ENCODE results near the gene SLC35E4.

The SLC35E4 gene

GRCh38 chr22:30685178-30685577 lies 49.6 kb downstream of the SLC35E4 start:
- Histone ChIP-seq H3K4me1 (ENCODE audit: control insufficient read depth, insufficient read depth, low read length) (peaks cover 8% of the 10 kb centered on the region), H3K4me3 (ENCODE audit: low read length) (no peak overlapping the region), H3K27me3 (ENCODE audit: control insufficient read depth, insufficient read depth, low read length) (no peaks in the 10 kb centered on the region), H3K36me3 (ENCODE audit: control insufficient read depth, insufficient read depth, low read length) (no peaks in the 10 kb centered on the region), H3K9ac (ENCODE audit: low read length) (no peak overlapping the region), H3K27ac (ENCODE audit: low read depth, low read length) (no peak overlapping the region)

DNA sequence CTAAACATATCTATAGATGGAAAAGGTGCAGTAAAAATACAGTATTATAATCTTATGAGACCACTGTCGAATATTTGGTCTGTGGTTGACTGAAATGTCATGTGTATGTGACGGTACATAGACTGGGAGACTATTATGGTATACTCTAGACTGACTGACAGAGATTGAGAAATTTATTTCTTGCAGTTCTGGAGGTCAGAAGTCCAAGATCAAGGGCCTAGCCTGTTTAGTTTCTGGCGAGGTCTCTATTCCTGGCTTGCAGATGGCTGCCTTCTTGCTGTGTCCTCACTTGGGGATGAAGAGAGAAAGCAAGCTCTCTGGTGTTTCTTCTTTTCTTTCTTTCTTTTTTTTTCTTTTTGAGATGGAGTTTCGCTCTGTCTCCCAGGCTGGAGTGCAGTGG lies 51.8 kb downstream of the SLC35E4 start:
- Histone ChIP-seq H3K4me1 (ENCODE audit: control insufficient read depth, insufficient read depth, low read length) (no peaks in the 10 kb centered on the region), H3K27ac (ENCODE audit: low read depth, low read length) (no peak overlapping the region), H3K36me3 (ENCODE audit: control insufficient read depth, insufficient read depth, low read length) (no peaks in the 10 kb centered on the region), H3K9ac (ENCODE audit: low read length) (no peak overlapping the region), H3K4me3 (ENCODE audit: low read length) (no peak overlapping the region), H3K27me3 (ENCODE audit: control insufficient read depth, insufficient read depth, low read length) (no peaks in the 10 kb centered on the region)

DNA sequence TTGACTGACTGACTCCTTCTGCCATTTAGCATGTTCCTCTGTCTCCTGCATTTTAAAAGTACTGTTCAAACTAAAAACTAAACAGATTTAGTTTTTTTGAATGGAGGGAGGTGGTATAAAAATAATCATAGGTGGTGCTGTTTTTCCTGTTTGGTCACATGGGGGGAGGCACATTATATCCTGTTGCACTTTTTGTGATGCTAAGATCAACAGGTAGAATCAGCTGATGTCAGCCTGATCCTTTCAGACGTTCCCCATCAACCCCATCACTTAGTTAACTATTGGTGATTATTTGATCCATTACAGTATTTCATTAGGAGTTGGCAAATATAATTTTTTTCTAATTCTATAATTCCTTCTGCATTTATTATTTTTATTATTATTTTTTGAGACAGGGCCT lies 54.0 kb downstream of the SLC35E4 start:
- H3K27me3 ChIP-seq (ENCODE audit: control insufficient read depth, insufficient read depth, low read length) = no peaks in the 10 kb centered on the region
- no peaks in the 10 kb centered on the region for H3K4me1 ChIP-seq (ENCODE audit: control insufficient read depth, insufficient read depth, low read length)
- H3K27ac ChIP-seq (ENCODE audit: low read depth, low read length) = no peak overlapping the region
- H3K36me3 ChIP-seq (ENCODE audit: control insufficient read depth, insufficient read depth, low read length) = no peaks in the 10 kb centered on the region
- no peak overlapping the region for H3K9ac ChIP-seq (ENCODE audit: low read length)
- H3K4me3 ChIP-seq (ENCODE audit: low read length) = no peak overlapping the region

- Histone ChIP-seq H3K4me1 (ENCODE audit: control insufficient read depth, insufficient read depth, low read length) (peaks cover 6% of the 10 kb centered on the region), H3K9ac (ENCODE audit: low read length) (no peak overlapping the region), H3K27me3 (ENCODE audit: control insufficient read depth, insufficient read depth, low read length) (peaks cover 3% of the 10 kb centered on the region), H3K27ac (ENCODE audit: low read depth, low read length) (no peak overlapping the region), H3K4me3 (ENCODE audit: low read length) (no peak overlapping the region), H3K36me3 (ENCODE audit: control insufficient read depth, insufficient read depth, low read length) (no peaks in the 10 kb centered on the region)
Observed at GRCh38 chr22:30691204-30691603, 55.6 kb downstream of the SLC35E4 start.

DNA sequence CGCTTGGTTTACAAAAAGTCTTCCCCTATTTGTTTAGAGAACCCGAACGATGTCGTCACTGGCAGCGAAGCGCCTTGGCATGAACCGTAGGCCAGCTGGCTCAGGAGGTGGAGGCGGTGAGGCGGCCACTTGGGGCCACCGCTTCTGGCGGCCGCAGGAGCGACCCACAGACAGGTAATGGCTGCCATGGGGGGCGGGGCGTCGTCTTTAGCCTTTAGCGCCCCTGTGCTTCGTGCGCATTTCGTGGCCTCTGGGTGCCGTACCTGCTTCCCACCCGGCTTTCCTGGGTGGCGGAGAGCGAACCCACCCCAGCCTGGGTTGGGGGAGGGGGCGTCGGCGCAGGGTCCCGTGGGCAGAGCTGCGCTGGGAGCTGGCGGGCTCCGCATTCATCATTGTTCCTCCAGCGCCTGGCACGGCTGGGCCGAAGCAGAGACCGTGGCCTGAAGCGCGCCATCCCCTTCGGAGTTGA lies 58.6 kb downstream of the SLC35E4 start:
- Histone ChIP-seq H3K27ac (ENCODE audit: low read depth, low read length) (no peak overlapping the region), H3K27me3 (ENCODE audit: control insufficient read depth, insufficient read depth, low read length) (peaks cover 3% of the 10 kb centered on the region), H3K9ac (ENCODE audit: low read length) (peak overlapping the region; percentile 38), H3K4me3 (ENCODE audit: low read length) (peak overlapping the region; percentile 75), H3K4me1 (ENCODE audit: control insufficient read depth, insufficient read depth, low read length) (peaks cover 6% of the 10 kb centered on the region), H3K36me3 (ENCODE audit: control insufficient read depth, insufficient read depth, low read length) (no peaks in the 10 kb centered on the region)

GRCh38 chr22:30694640-30695350 lies 59.2 kb downstream of the SLC35E4 start, which contains the start of gene OSBP2:
OSBP2 (plus strand) TSS chr22:30694874; CDS start chr22:30694910, 36 bp downstream.
- peaks cover 6% of the 10 kb centered on the region for H3K4me1 ChIP-seq (ENCODE audit: control insufficient read depth, insufficient read depth, low read length)
- H3K27ac ChIP-seq (ENCODE audit: low read depth, low read length) = no peak within 1 kb of the TSS
- H3K27me3 ChIP-seq (ENCODE audit: control insufficient read depth, insufficient read depth, low read length) = peaks cover 3% of the 10 kb centered on the region
- peak within 1 kb of the TSS; percentile 68 for H3K9ac ChIP-seq (ENCODE audit: low read length)
- H3K36me3 ChIP-seq (ENCODE audit: control insufficient read depth, insufficient read depth, low read length) = no peaks in the 10 kb centered on the region
- peak within 1 kb of the TSS; percentile 86 for H3K4me3 ChIP-seq (ENCODE audit: low read length)

- Histone ChIP-seq H3K4me3 (ENCODE audit: low read length) (peak overlapping the region; percentile 86), H3K9ac (ENCODE audit: low read length) (peak overlapping the region; percentile 68), H3K36me3 (ENCODE audit: control insufficient read depth, insufficient read depth, low read length) (no peaks in the 10 kb centered on the region), H3K27me3 (ENCODE audit: control insufficient read depth, insufficient read depth, low read length) (peaks cover 3% of the 10 kb centered on the region), H3K4me1 (ENCODE audit: control insufficient read depth, insufficient read depth, low read length) (peaks cover 6% of the 10 kb centered on the region), H3K27ac (ENCODE audit: low read depth, low read length) (no peak overlapping the region)
Observed at GRCh38 chr22:30695351-30695851, 59.8 kb downstream of the SLC35E4 start.

DNA sequence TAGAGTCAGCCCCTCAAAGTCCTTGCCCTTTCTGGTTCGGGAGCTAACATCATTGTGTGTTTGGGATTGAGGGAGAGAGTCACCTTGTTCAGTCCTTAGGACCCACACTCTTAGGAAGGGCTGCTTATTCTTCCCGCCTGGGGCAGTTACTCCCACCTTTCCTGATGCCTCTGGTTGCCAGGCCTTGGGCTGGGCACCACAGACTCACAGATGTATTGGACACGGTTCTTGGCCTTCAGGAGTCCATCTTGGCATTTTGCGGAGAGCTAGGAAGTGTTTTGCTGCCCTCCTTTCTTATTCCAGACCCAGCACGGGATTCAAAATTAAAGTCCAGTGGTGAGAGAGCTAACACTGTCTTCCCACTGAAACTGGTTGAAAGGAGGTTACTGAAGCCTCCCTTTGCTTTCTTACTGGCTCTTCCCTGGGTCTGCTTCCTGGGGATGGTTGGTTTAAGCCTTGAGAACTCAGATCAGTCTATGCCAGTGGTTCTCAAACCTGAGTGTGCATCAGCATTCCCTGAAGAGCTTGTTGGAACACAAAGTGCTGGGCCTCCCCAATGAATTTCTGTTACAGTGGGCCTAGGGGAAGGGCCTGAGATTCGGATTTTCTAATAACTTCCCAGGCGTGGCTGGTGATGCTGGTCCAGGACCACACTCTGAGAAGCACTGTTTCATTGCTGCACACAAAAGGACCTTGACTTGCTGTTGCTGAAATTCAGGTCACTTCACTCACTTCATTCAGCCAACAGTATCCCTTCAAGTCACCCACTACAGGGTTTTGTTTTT lies 60.5 kb downstream of the SLC35E4 start:
- Histone ChIP-seq H3K27ac (ENCODE audit: low read depth, low read length) (no peak overlapping the region), H3K9ac (ENCODE audit: low read length) (no peak overlapping the region), H3K36me3 (ENCODE audit: control insufficient read depth, insufficient read depth, low read length) (no peaks in the 10 kb centered on the region), H3K27me3 (ENCODE audit: control insufficient read depth, insufficient read depth, low read length) (peaks cover 3% of the 10 kb centered on the region), H3K4me1 (ENCODE audit: control insufficient read depth, insufficient read depth, low read length) (peaks cover 6% of the 10 kb centered on the region), H3K4me3 (ENCODE audit: low read length) (peak overlapping the region; percentile 86)
